Natural killer cell (primary cell): ENCODE data around the gene TRIM61. TPM values are rescaled to one million over a fixed set of nuclear protein-coding genes. Genes with fewer than 3 reads are reported as not detected.
"Not testable (repeated sequence)": the region's sequence is repeated elsewhere in the genome, so short reads cannot be mapped to it uniquely, and the experiment has no call there.

ENCODE experiments used
- ATAC-seq, 3 donors: fragments of 150-1000 bp in 2 of 3; fragments of 200-7000 bp in 1 of 3; cut with Tn5 transposase; 1 replicate in 1 of 3; 2 replicates in 2 of 3; pipeline ENCODE4 v1.10.0; 2021; ENCODE audit warnings: mild to moderate bottlenecking in 2 of 3, moderate library complexity in 2 of 3
- DNase-seq, 2 donors: peaks; one replicate each; pipeline versions ENCODE4 v3.0.0 to v3.0.0-alpha.2; 2013 to 2021; ENCODE audit warnings: mixed read lengths in 1 of 2
- H3K27ac ChIP-seq: one replicate; pipeline ENCODE4 v1.5.1; 2013; ENCODE audit warnings: mild to moderate bottlenecking, low read length
- H3K27me3 ChIP-seq: one replicate; pipeline ENCODE4 v1.6.1; 2013; ENCODE audit warnings: low read length; ENCODE audit not compliant: control insufficient read depth, insufficient read depth
- H3K36me3 ChIP-seq: one replicate; pipeline ENCODE4 v1.6.1; 2013; ENCODE audit warnings: low read length; ENCODE audit not compliant: control insufficient read depth, insufficient read depth
- H3K4me1 ChIP-seq: one replicate; pipeline ENCODE4 v1.6.1; 2013; ENCODE audit warnings: low read length; ENCODE audit not compliant: control insufficient read depth, insufficient read depth
- H3K4me3 ChIP-seq: one replicate; pipeline ENCODE4 v1.5.1; 2013; ENCODE audit warnings: low read length
- H3K9me3 ChIP-seq: one replicate; pipeline ENCODE4 v1.6.1; 2013; ENCODE audit warnings: low read length; ENCODE audit not compliant: control insufficient read depth, insufficient read depth
- H3K27ac Mint-ChIP-seq, 2 donors: one replicate each; pipeline ENCODE4 v1.8.0; 2022; ENCODE audit warnings: mild to moderate bottlenecking in 2 of 2, mixed read lengths in 2 of 2, moderate library complexity in 1 of 2
- H3K27me3 Mint-ChIP-seq, 2 donors: one replicate each; pipeline ENCODE4 v1.8.0; 2022; ENCODE audit warnings: low read depth in 2 of 2, mixed read lengths in 2 of 2
- H3K36me3 Mint-ChIP-seq: one replicate; pipeline ENCODE4 v1.8.0; 2022; ENCODE audit warnings: mixed read lengths
- H3K4me1 Mint-ChIP-seq, 2 donors: one replicate each; pipeline ENCODE4 v1.8.0; 2022; ENCODE audit warnings: mixed read lengths in 2 of 2
- H3K4me3 Mint-ChIP-seq: one replicate; pipeline ENCODE4 v1.8.0; 2022; ENCODE audit warnings: mild to moderate bottlenecking, moderate library complexity, mixed read lengths
- H3K9me3 Mint-ChIP-seq, 2 donors: one replicate each; pipeline ENCODE4 v1.8.0; 2022; ENCODE audit warnings: mixed read lengths in 2 of 2
- CTCF ChIP-seq: fragments of 200-600 bp; IDR thresholded peaks from one replicate; pipeline ENCODE4 v1.8.0; 2022; ENCODE audit warnings: antibody characterized with exemption
- WGBS: methylation state at CpG from one replicate; pipeline ENCODE4 v1.1.7; 2013; ENCODE audit warnings: missing lambda C conversion rate; ENCODE audit not compliant: insufficient coverage; 5-methylcytosine and 5-hydroxymethylcytosine counted together
- intact Hi-C: fragments of 100-400 bp; cut with micrococcal nuclease; formaldehyde crosslinking; loops from one replicate; pipeline ENCODE4 v1.14.2; 2022
- total RNA-seq, 4 donors: library from RNA; stranded (reverse); fragments of 120-200 nt in 1 of 4; gene quantifications; one replicate each; pipeline versions ENCODE4 v1.2.3 to v1.2.4, GENCODE V29; 2013 to 2022

Gene TRIM61
- total RNA-seq, 3 donors from 2014 or later (not counting 1 experiment from before 2014, with no cell fraction given), result 1.1 to 2.0 (median 1.2) TPM

GRCh38 chr4:164997324-164997723 lies 19.9 kb upstream of the TRIM61 start:
- TF ChIP-seq CTCF, result no peak
- ATAC-seq, result no peak
- H3K4me1 Mint-ChIP-seq, result no peaks in the 10 kb centered on the region
- H3K27ac Mint-ChIP-seq, result no peak overlapping the region
- peaks cover 8 to 28% of the 10 kb centered on the region in 2 donors for H3K27me3 Mint-ChIP-seq
- Histone ChIP-seq H3K4me1 (no peaks in the 10 kb centered on the region), H3K9me3 (no peaks in the 10 kb centered on the region), H3K27ac (no peak overlapping the region), H3K4me3 (no peak overlapping the region), H3K36me3 (no peaks in the 10 kb centered on the region), H3K27me3 (no peaks in the 10 kb centered on the region)
- no peaks in the 10 kb centered on the region for H3K9me3 Mint-ChIP-seq
- intact Hi-C loops, result no loop called here
- H3K4me3 Mint-ChIP-seq, result no peak overlapping the region
- H3K36me3 Mint-ChIP-seq, result no peaks in the 10 kb centered on the region
- WGBS, result 77% methylated on average over 2 of the region's 2 CpGs
- DNase-seq, result no peak

- 79% methylated on average over 3 of the region's 6 CpGs for WGBS
- intact Hi-C loops, ATAC-seq, H3K4me3 ChIP-seq, H3K27ac ChIP-seq, H3K4me3 Mint-ChIP-seq, H3K27ac Mint-ChIP-seq, DNase-seq, H3K4me1 Mint-ChIP-seq, H3K9me3 Mint-ChIP-seq, H3K27me3 ChIP-seq, H3K4me1 ChIP-seq, H3K36me3 Mint-ChIP-seq, H3K36me3 ChIP-seq, H3K9me3 ChIP-seq: not testable (repeated sequence)
- H3K27me3 Mint-ChIP-seq, result peaks cover 10 to 28% of the 10 kb centered on the region in 2 donors
These were observed 18.7 kb upstream of the TRIM61 start for GRCh38 chr4:164996123-164996522.

- WGBS, result 74% methylated on average over 8 of the region's 10 CpGs
- H3K36me3 ChIP-seq, intact Hi-C loops, H3K27me3 ChIP-seq, H3K9me3 ChIP-seq, H3K27me3 Mint-ChIP-seq, H3K4me1 Mint-ChIP-seq, H3K27ac ChIP-seq, ATAC-seq, H3K27ac Mint-ChIP-seq, H3K4me3 ChIP-seq, H3K36me3 Mint-ChIP-seq, H3K4me1 ChIP-seq, H3K9me3 Mint-ChIP-seq, H3K4me3 Mint-ChIP-seq, DNase-seq: not testable (repeated sequence)
These were observed 13.3 kb upstream of the TRIM61 start for GRCh38 chr4:164990786-164991185.

GRCh38 chr4:164989471-164989870 lies 12.0 kb upstream of the TRIM61 start:
- Histone ChIP-seq H3K9me3 (no peaks in the 10 kb centered on the region), H3K4me1 (no peaks in the 10 kb centered on the region), H3K27me3 (no peaks in the 10 kb centered on the region), H3K4me3 (no peak overlapping the region), H3K27ac (no peak overlapping the region), H3K36me3 (no peaks in the 10 kb centered on the region)
- Mint-ChIP-seq H3K27me3 (peaks cover 10 to 12% of the 10 kb centered on the region in 2 donors), H3K4me1 (no peaks in the 10 kb centered on the region), H3K9me3 (no peaks in the 10 kb centered on the region), H3K36me3 (no peaks in the 10 kb centered on the region), H3K4me3 (no peak overlapping the region), H3K27ac (no peak overlapping the region)
- no peak for ATAC-seq
- no peak for TF ChIP-seq CTCF
- intact Hi-C loops, result no loop called here
- 90% methylated on average over 2 of the region's 2 CpGs for WGBS
- DNase-seq, result no peak

GRCh38 chr4:164971929-164972328 lies 5.5 kb downstream of the TRIM61 start:
- DNase-seq, H3K27ac Mint-ChIP-seq, H3K4me3 ChIP-seq, H3K36me3 Mint-ChIP-seq, H3K36me3 ChIP-seq, ATAC-seq, H3K9me3 ChIP-seq, intact Hi-C loops, H3K4me3 Mint-ChIP-seq, H3K9me3 Mint-ChIP-seq, H3K27me3 Mint-ChIP-seq, H3K27ac ChIP-seq, H3K27me3 ChIP-seq, H3K4me1 ChIP-seq: not testable (repeated sequence)
- H3K4me1 Mint-ChIP-seq, result peaks cover 16 to 18% of the 10 kb centered on the region in 2 donors
- WGBS, result no CpG with 5 or more reads among the region's 2 CpGs
